AG04450 (cell line): ENCODE measurements around the gene PTGS1. TPM values are rescaled to one million over a fixed set of nuclear protein-coding genes. Genes with fewer than 3 reads are reported as not detected.

Experiments used
- CTCF ChIA-PET: fragments of 300-600, 350-600 bp; formaldehyde crosslinking; extraction: SDS; loops from one replicate; lab custom pipeline; 2022; ENCODE audit warnings: antibody characterized with exemption, inconsistent platforms; lab: Charles Lee
- POLR2A ChIA-PET: fragments of 350-600 bp; formaldehyde crosslinking; extraction: SDS; loops from one replicate; lab custom pipeline; 2021; ENCODE audit warnings: antibody characterized with exemption, inconsistent platforms; lab: Yijun Ruan, JAX
- DNase-seq: peaks from one replicate; pipeline ENCODE4 v3.0.0-alpha.2; 2011; ENCODE audit warnings: low read depth, low spot score
- H3K27ac ChIP-seq: one replicate; pipeline ENCODE4 v1.5.1; 2012; ENCODE audit warnings: low read depth, low read length, control low read depth
- H3K27me3 ChIP-seq: one replicate; pipeline ENCODE4 v1.6.0; 2012; ENCODE audit warnings: low read length; ENCODE audit not compliant: control insufficient read depth, insufficient read depth
- H3K4me3 ChIP-seq: 2 replicates; pipeline ENCODE4 v1.5.1; 2011; ENCODE audit warnings: mild to moderate bottlenecking, low read depth, low read length, control low read depth
- H3K9me3 ChIP-seq: 2 replicates; pipeline ENCODE4 v1.5.1; 2012; ENCODE audit warnings: low read length; ENCODE audit not compliant: control insufficient read depth, insufficient read depth
- CTCF ChIP-seq: IDR thresholded peaks from 2 replicates; pipeline ENCODE4 v1.5.1; 2011; ENCODE audit warnings: low read depth, low read length, control low read depth, inconsistent platforms
- polyA plus RNA-seq: library from polyadenylated mRNA; depleted of rRNA; stranded (reverse); fragments of >200 nt; gene quantifications from 2 replicates; pipeline ENCODE4 v1.2.3, GENCODE V29; 2011

Gene PTGS1
- polyA plus RNA-seq, 1 experiment = 83.1 TPM

DNA sequence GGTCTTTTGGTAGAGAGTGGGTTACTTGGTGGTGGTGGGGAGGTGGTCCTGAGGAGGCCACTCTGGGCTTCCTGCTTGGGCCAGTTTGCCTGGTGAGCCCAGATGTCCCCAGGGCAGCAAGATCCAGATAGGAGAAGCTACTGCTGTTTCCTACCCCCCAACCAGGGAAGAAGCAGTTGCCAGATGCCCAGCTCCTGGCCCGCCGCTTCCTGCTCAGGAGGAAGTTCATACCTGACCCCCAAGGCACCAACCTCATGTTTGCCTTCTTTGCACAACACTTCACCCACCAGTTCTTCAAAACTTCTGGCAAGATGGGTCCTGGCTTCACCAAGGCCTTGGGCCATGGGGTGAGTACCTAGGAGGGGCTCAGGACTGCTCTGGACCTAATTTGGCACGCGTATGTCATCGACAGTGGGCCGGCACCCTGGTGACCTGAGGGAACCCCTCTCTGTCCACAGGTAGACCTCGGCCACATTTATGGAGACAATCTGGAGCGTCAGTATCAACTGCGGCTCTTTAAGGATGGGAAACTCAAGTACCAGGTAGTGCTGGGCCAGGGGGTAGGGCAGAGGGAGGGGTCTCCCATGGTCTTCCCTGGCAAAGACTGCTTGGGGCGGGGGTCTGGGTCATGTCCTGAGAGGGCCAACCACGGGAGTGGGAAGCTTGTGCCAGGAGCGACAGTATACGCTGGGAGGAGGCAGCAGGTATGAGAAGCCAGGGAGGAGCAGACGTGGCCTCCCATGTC lies 10.6 kb downstream of the PTGS1 start:
- POLR2A ChIA-PET = no interaction called here
- Histone ChIP-seq H3K4me3 (no peak overlapping the region), H3K9me3 (no peaks in the 10 kb centered on the region; the same call in none of the 2 replicates), H3K27me3 (no peaks in the 10 kb centered on the region), H3K27ac (no peak overlapping the region)
- CTCF ChIA-PET = interaction anchor here (1.1 to 1.4 kb wide), 3 partner anchors 23 to 282 kb away, joined by 3 read pairs; no protein-coding TSS in a partner anchor
- no peak for TF ChIP-seq CTCF
- no peak for DNase-seq

- POLR2A ChIA-PET = interaction anchor here (0.7 to 1.2 kb wide), 2 partner anchors 10 to 12 kb away, joined by 4 read pairs; partner anchors contain the start of gene PTGS1
- TF ChIP-seq CTCF = no peak
- Histone ChIP-seq H3K9me3 (no peaks in the 10 kb centered on the region; the same call in none of the 2 replicates), H3K27me3 (no peaks in the 10 kb centered on the region), H3K4me3 (no peak overlapping the region), H3K27ac (peak overlapping the region; percentile 39)
- CTCF ChIA-PET = interaction anchor here (0.6 to 1.9 kb wide), 7 partner anchors 11 to 1634 kb away, joined by 3 to 7 read pairs (median 4); partner anchors contain the start of gene ZBTB6
- no peak for DNase-seq
Measured at GRCh38 chr9:122382901-122383850, 12.4 kb downstream of the PTGS1 start.

GRCh38 chr9:122383992-122384461 lies 13.2 kb downstream of the PTGS1 start:
- Histone ChIP-seq H3K27me3 (no peaks in the 10 kb centered on the region), H3K27ac (peak overlapping the region; percentile 39), H3K9me3 (no peaks in the 10 kb centered on the region; the same call in 1 of the 2 replicates), H3K4me3 (no peak overlapping the region)
- no peak for DNase-seq
- ChIA-PET POLR2A (interaction anchor here (0.9 kb wide), 1 partner anchor 13 kb away, joined by 3 read pairs; the partner anchor contains the start of gene PTGS1), CTCF (no interaction called here)
- no peak for TF ChIP-seq CTCF

GRCh38 chr9:122386311-122386872 lies 15.6 kb downstream of the PTGS1 start:
- POLR2A ChIA-PET = interaction anchor here (0.6 to 0.9 kb wide), 2 partner anchors 16 to 68 kb away, joined by 3 to 4 read pairs; partner anchors contain the start of gene PTGS1
- TF ChIP-seq CTCF = no peak
- H3K27me3 ChIP-seq = no peaks in the 10 kb centered on the region
- DNase-seq = no peak
- H3K27ac ChIP-seq = no peak overlapping the region
- CTCF ChIA-PET = interaction anchor here (0.8 to 1.8 kb wide), 3 partner anchors 36 to 263 kb away, joined by 3 to 4 read pairs (median 3); no protein-coding TSS in a partner anchor
- no peaks in the 10 kb centered on the region for H3K9me3 ChIP-seq
- no peak overlapping the region for H3K4me3 ChIP-seq
